Activated naive CD4-positive, alpha-beta T cell treated with anti-CD3 and anti-CD28 coated beads for 36 hours (primary cell): ENCODE measurements around the gene FAF1. TPM values are rescaled to one million over a fixed set of nuclear protein-coding genes. Genes with fewer than 3 reads are reported as not detected.

Experiments
- CTCF ChIA-PET: fragments of 350-600 bp; sonication (Branson Sonifier 250); formaldehyde crosslinking; loops from one replicate; lab custom pipeline; 2021; ENCODE audit warnings: antibody characterized with exemption; lab: Charles Lee
- DNase-seq: peaks from one replicate; pipeline ENCODE4 v3.0.0-alpha.2; 2020
- H3K27ac Mint-ChIP-seq: one replicate; pipeline ENCODE4 v1.8.0; 2021; ENCODE audit warnings: mild to moderate bottlenecking, mixed read lengths
- H3K27me3 Mint-ChIP-seq: one replicate; pipeline ENCODE4 v1.8.0; 2021; ENCODE audit warnings: low read depth, mixed read lengths
- H3K36me3 Mint-ChIP-seq: one replicate; pipeline ENCODE4 v1.8.0; 2021; ENCODE audit warnings: low read depth, mixed read lengths
- H3K4me1 Mint-ChIP-seq: one replicate; pipeline ENCODE4 v1.8.0; 2021; ENCODE audit warnings: low read depth, mixed read lengths
- H3K4me3 Mint-ChIP-seq: one replicate; pipeline ENCODE4 v1.8.0; 2021; ENCODE audit warnings: mild to moderate bottlenecking, moderate library complexity, mixed read lengths
- H3K9me3 Mint-ChIP-seq: one replicate; pipeline ENCODE4 v1.8.0; 2021; ENCODE audit warnings: mixed read lengths
- intact Hi-C: fragments of 100-400 bp; cut with micrococcal nuclease; formaldehyde crosslinking; loops from one replicate; pipeline ENCODE4 v1.15.1; 2023
- total RNA-seq, 2 experiments: library from RNA; stranded (reverse); gene quantifications; one replicate each; pipeline ENCODE4 v1.2.3, GENCODE V29; 2021

Gene FAF1
- total RNA-seq, 2 experiments from 2014 or later: 87.9 to 90.1 TPM

- CTCF ChIA-PET: interaction anchor here (0.6 to 2.0 kb wide), 2 partner anchors 48 to 1557 kb away, joined by 4 to 7 read pairs; no protein-coding TSS in a partner anchor
- no peak overlapping the region for H3K27ac Mint-ChIP-seq
- peak overlapping the region; percentile 75 for H3K4me3 Mint-ChIP-seq
- peaks cover 38% of the 10 kb centered on the region for H3K27me3 Mint-ChIP-seq
- peak; percentile 38 for DNase-seq
- no peaks in the 10 kb centered on the region for H3K9me3 Mint-ChIP-seq
- peaks cover 19% of the 10 kb centered on the region for H3K4me1 Mint-ChIP-seq
- peaks cover 7% of the 10 kb centered on the region for H3K36me3 Mint-ChIP-seq
- intact Hi-C loops: loop anchor here (1.0 to 5.0 kb wide), 5 partner anchors 8 to 210 kb away; partner anchors contain the start of gene FAF1
Measured at GRCh38 chr1:50976890-50977574, 17.0 kb upstream of the FAF1 start.

- Mint-ChIP-seq H3K27me3 (peaks cover 39% of the 10 kb centered on the region), H3K9me3 (no peaks in the 10 kb centered on the region), H3K36me3 (peaks cover 7% of the 10 kb centered on the region), H3K4me3 (peak overlapping the region; percentile 75), H3K27ac (no peak overlapping the region), H3K4me1 (peaks cover 22% of the 10 kb centered on the region)
- intact Hi-C loops: loop anchor here (2.0 to 5.0 kb wide), 3 partner anchors 45 to 211 kb away; no protein-coding TSS in a partner anchor
- CTCF ChIA-PET: interaction anchor here (2.0 kb wide), 1 partner anchor 47 kb away, joined by 7 read pairs; no protein-coding TSS in a partner anchor
- no peak for DNase-seq
Measured at GRCh38 chr1:50976111-50976889, 16.2 kb upstream of the FAF1 start.

- no peak overlapping the region for H3K27ac Mint-ChIP-seq
- peaks cover 30% of the 10 kb centered on the region for H3K4me1 Mint-ChIP-seq
- CTCF ChIA-PET: no interaction called here
- no peak for DNase-seq
- intact Hi-C loops: loop anchor here (5.0 kb wide), 2 partner anchors 103 to 212 kb away; no protein-coding TSS in a partner anchor
- H3K9me3 Mint-ChIP-seq: no peaks in the 10 kb centered on the region
- peaks cover 41% of the 10 kb centered on the region for H3K27me3 Mint-ChIP-seq
- H3K4me3 Mint-ChIP-seq: no peak overlapping the region
- peaks cover 7% of the 10 kb centered on the region for H3K36me3 Mint-ChIP-seq
Measured at GRCh38 chr1:50975436-50975835, 15.4 kb upstream of the FAF1 start.

- no peak for DNase-seq
- Mint-ChIP-seq H3K27ac (no peak overlapping the region), H3K4me1 (peaks cover 34% of the 10 kb centered on the region), H3K9me3 (no peaks in the 10 kb centered on the region), H3K36me3 (peaks cover 7% of the 10 kb centered on the region), H3K4me3 (no peak overlapping the region), H3K27me3 (peaks cover 45% of the 10 kb centered on the region)
- intact Hi-C loops: no loop called here
- CTCF ChIA-PET: no interaction called here
Measured at GRCh38 chr1:50974618-50974935, 14.5 kb upstream of the FAF1 start.

- intact Hi-C loops: no loop called here
- Mint-ChIP-seq H3K27me3 (peaks cover 41% of the 10 kb centered on the region), H3K27ac (no peak overlapping the region), H3K4me3 (no peak overlapping the region), H3K36me3 (peaks cover 7% of the 10 kb centered on the region), H3K4me1 (peaks cover 33% of the 10 kb centered on the region), H3K9me3 (no peaks in the 10 kb centered on the region)
- DNase-seq: no peak
- CTCF ChIA-PET: interaction anchor here (0.9 kb wide), 1 partner anchor 44 kb away, joined by 3 read pairs; no protein-coding TSS in a partner anchor
Measured at GRCh38 chr1:50973875-50974617, 14.0 kb upstream of the FAF1 start.

GRCh38 chr1:50973255-50973654 is 13.2 kb upstream of the FAF1 start:
- peaks cover 38% of the 10 kb centered on the region for H3K27me3 Mint-ChIP-seq
- no peak overlapping the region for H3K4me3 Mint-ChIP-seq
- no peak overlapping the region for H3K27ac Mint-ChIP-seq
- no peaks in the 10 kb centered on the region for H3K9me3 Mint-ChIP-seq
- H3K36me3 Mint-ChIP-seq: peaks cover 7% of the 10 kb centered on the region
- CTCF ChIA-PET: interaction anchor here (0.9 to 1.1 kb wide), 2 partner anchors 43 to 103 kb away, joined by 3 read pairs; no protein-coding TSS in a partner anchor
- no peak for DNase-seq
- H3K4me1 Mint-ChIP-seq: peaks cover 26% of the 10 kb centered on the region
- intact Hi-C loops: no loop called here

- intact Hi-C loops: no loop called here
- Mint-ChIP-seq H3K27ac (no peak overlapping the region), H3K4me3 (no peak overlapping the region), H3K27me3 (peaks cover 37% of the 10 kb centered on the region), H3K36me3 (peaks cover 7% of the 10 kb centered on the region), H3K4me1 (peaks cover 27% of the 10 kb centered on the region), H3K9me3 (no peaks in the 10 kb centered on the region)
- no peak for DNase-seq
- CTCF ChIA-PET: interaction anchor here (1.1 kb wide), 1 partner anchor 102 kb away, joined by 3 read pairs; no protein-coding TSS in a partner anchor
Measured at GRCh38 chr1:50972766-50973165, 12.7 kb upstream of the FAF1 start.

GRCh38 chr1:50971748-50972305 is 11.8 kb upstream of the FAF1 start:
- Mint-ChIP-seq H3K36me3 (peaks cover 7% of the 10 kb centered on the region), H3K4me1 (peaks cover 29% of the 10 kb centered on the region), H3K9me3 (no peaks in the 10 kb centered on the region), H3K27me3 (peaks cover 36% of the 10 kb centered on the region), H3K27ac (no peak overlapping the region), H3K4me3 (no peak overlapping the region)
- no peak for DNase-seq
- CTCF ChIA-PET: no interaction called here
- intact Hi-C loops: loop anchor here (2.0 kb wide), 1 partner anchor 757 kb away; no protein-coding TSS in a partner anchor

GRCh38 chr1:50970931-50971582 is 11.0 kb upstream of the FAF1 start:
- H3K27me3 Mint-ChIP-seq: peaks cover 28% of the 10 kb centered on the region
- peak overlapping the region; percentile 90 for H3K4me3 Mint-ChIP-seq
- CTCF ChIA-PET: interaction anchor here (0.7 to 3.0 kb wide), 4 partner anchors 10 to 237 kb away, joined by 3 to 20 read pairs (median 6); partner anchors contain the start of gene FAF1
- no peak for DNase-seq
- H3K36me3 Mint-ChIP-seq: peaks cover 7% of the 10 kb centered on the region
- intact Hi-C loops: loop anchor here (2.0 kb wide), 1 partner anchor 758 kb away; no protein-coding TSS in a partner anchor
- H3K4me1 Mint-ChIP-seq: peaks cover 22% of the 10 kb centered on the region
- H3K27ac Mint-ChIP-seq: no peak overlapping the region
- no peaks in the 10 kb centered on the region for H3K9me3 Mint-ChIP-seq

- DNase-seq: no peak
- CTCF ChIA-PET: interaction anchor here (0.9 to 3.0 kb wide), 5 partner anchors 9 to 196 kb away, joined by 3 to 20 read pairs (median 5); partner anchors contain the start of gene FAF1
- Mint-ChIP-seq H3K4me1 (peaks cover 21% of the 10 kb centered on the region), H3K36me3 (peaks cover 7% of the 10 kb centered on the region), H3K27ac (no peak overlapping the region), H3K27me3 (peaks cover 27% of the 10 kb centered on the region), H3K4me3 (peak overlapping the region; percentile 90), H3K9me3 (no peaks in the 10 kb centered on the region)
- intact Hi-C loops: loop anchor here (2.0 kb wide), 1 partner anchor 758 kb away; no protein-coding TSS in a partner anchor
Measured at GRCh38 chr1:50970509-50970887, 10.4 kb upstream of the FAF1 start.
